Measurements from ENCODE around the gene SPG7.

DNA sequence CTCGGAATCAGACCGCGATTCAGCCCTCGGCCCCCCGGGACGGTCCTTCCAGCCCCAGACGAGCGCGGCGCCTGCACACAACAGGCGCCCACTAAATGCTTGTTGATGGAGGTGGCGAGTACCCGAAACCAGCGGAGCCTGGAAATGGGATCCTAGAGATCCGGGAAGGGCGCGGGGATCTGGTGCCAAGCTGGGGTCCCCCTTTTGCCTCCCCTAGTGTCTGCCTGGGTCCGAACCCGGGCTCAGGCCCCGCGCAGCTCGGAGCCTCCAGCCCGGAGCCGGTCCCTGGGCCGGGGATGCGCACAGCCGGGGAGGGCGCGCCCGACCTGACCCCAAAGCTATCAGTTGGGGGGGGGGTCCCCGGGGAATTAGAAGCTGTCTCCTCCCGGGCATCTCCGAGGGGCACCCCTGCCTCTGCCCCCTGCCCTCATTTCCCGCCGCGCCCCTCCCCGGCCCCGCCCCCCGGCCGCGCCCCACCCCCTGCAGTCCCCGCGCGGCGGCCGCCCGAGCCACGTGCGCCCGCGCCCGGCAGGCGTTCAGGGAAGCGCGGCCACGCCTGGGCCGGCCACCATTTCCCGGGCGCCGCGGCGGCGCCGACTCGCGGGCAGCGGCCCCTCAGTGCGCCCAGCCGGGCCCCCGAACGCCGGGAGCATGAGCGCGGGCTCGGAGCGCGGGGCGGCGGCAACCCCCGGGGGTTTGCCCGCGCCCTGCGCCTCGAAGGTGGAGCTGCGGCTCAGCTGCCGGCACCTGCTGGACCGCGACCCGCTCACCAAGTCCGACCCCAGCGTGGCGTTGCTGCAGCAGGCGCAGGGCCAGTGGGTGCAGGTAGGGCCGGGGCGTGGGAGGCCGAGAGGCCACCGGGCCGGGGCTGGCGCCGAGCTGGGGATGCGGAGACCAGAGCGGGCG, 67.3 kb downstream of the SPG7 start, which contains the start of gene CPNE7:
- TF ChIP-seq, protein P1, sequence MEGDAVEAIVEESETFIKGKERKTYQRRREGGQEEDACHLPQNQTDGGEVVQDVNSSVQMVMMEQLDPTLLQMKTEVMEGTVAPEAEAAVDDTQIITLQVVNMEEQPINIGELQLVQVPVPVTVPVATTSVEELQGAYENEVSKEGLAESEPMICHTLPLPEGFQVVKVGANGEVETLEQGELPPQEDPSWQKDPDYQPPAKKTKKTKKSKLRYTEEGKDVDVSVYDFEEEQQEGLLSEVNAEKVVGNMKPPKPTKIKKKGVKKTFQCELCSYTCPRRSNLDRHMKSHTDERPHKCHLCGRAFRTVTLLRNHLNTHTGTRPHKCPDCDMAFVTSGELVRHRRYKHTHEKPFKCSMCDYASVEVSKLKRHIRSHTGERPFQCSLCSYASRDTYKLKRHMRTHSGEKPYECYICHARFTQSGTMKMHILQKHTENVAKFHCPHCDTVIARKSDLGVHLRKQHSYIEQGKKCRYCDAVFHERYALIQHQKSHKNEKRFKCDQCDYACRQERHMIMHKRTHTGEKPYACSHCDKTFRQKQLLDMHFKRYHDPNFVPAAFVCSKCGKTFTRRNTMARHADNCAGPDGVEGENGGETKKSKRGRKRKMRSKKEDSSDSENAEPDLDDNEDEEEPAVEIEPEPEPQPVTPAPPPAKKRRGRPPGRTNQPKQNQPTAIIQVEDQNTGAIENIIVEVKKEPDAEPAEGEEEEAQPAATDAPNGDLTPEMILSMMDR (IDR thresholded peaks at IDR 0.05; ENCODE audit: poor library complexity) = no peak
- no peak for TF ChIP-seq EZH2 (IDR thresholded peaks at IDR 0.05; ENCODE audit: borderline replicate concordance)

Data from hepatocyte (in vitro differentiated cells).